MM.1S (cell line): ENCODE measurements around the gene KCNT1.

Source experiments
- CTCF ChIP-seq: fragments of 300-600 bp; sonication (generic); IDR thresholded peaks from 2 replicates; pipeline ENCODE4 v1.5.1; 2016; ENCODE audit warnings: antibody characterized with exemption, low read length, mixed read lengths
- EZH2 ChIP-seq: fragments of 300-600 bp; sonication (generic); optimal IDR thresholded peaks from 2 replicates; pipeline ENCODE3; 2017; ENCODE audit warnings: low read depth, mild to moderate bottlenecking, antibody characterized with exemption, low read length, mixed read lengths
- EZH2phosphoT487 ChIP-seq: fragments of 300-600 bp; sonication (generic); IDR thresholded peaks from 2 replicates; pipeline ENCODE4 v1.6.1; 2018; ENCODE audit warnings: antibody characterized with exemption, low read length

DNA sequence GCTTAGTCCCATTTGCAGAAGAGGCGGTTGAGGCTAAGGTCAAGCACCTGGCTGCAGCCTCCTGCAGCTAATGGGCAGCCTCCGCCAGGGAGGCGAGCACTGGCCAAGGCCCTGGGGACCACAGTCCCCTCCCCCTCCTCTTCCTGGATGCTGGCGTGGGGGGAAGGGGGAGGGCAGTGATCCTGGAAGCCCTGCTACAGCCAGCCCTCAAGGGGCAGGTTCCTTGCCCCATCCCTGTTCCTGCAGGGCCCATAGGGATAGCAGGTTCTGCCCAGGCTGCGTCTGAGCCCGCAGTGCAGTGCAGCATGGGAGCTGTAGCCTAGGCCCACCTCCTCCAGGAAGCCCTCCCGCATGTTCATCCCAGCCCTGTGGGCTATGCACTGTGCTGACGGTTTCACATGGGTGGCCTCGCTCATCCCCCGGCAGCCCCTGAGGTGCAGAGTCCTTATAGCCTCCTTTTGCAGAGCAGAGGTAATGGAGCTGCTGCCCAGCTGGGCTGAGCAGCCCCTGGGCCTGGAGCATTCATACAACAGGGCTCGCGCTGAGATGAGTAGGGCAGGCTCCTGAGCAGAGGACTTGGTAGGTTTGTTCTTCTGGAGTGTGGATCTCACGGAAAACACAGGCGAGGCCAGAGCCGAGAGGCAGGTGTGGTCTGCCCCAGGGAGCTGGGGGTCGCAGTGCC is 36.0 kb downstream of the KCNT1 start:
- TF ChIP-seq EZH2 (no peak), CTCF (no peak), EZH2phosphoT487 (no peak)
